SK-N-SH treated with all-trans-retinoic acid at 6 μM for 48 hours (cell line): ENCODE results near the gene TMEM54.

Experiments used
- ATAC-seq: fragments of 200-7000 bp; cut with Tn5 transposase; 3 replicates; pipeline ENCODE4 v1.9.1; 2020; ENCODE audit warnings: mild to moderate bottlenecking, moderate library complexity
- ARNTL ChIP-seq: fragments of 450-650 bp; formaldehyde crosslinking; IDR thresholded peaks from 2 replicates; pipeline ENCODE4 v1.5.0; 2020; ENCODE audit warnings: low read depth, mild to moderate bottlenecking, moderate library complexity, borderline replicate concordance
- BACH2 ChIP-seq: fragments of 250-450 bp; sonication (Bioruptor Pico); IDR thresholded peaks from 2 replicates; pipeline ENCODE4 v1.9.0; 2021; ENCODE audit warnings: mild to moderate bottlenecking, borderline replicate concordance
- CREB5 ChIP-seq: fragments of 250-450 bp; sonication (Bioruptor Pico); IDR thresholded peaks from 2 replicates; pipeline ENCODE4 v1.5.1; 2020; ENCODE audit warnings: low read depth, mild to moderate bottlenecking, moderate library complexity
- CSDC2 ChIP-seq: fragments of 250-450 bp; sonication (Bioruptor Pico); IDR thresholded peaks from 2 replicates; pipeline ENCODE4 v1.5.0; 2020; ENCODE audit warnings: mild to moderate bottlenecking, moderate library complexity
- ESRRG ChIP-seq: fragments of 250-450 bp; sonication (Bioruptor Pico); IDR thresholded peaks from 2 replicates; pipeline ENCODE4 v1.6.1; 2021; ENCODE audit warnings: mild to moderate bottlenecking
- GLIS3 ChIP-seq: fragments of 250-450 bp; sonication (Bioruptor Pico); IDR thresholded peaks from 2 replicates; pipeline ENCODE4 v1.5.0; 2020; ENCODE audit warnings: mild to moderate bottlenecking, moderate library complexity
- ISL1 ChIP-seq: fragments of 250-450 bp; sonication (Bioruptor Pico); IDR thresholded peaks from 2 replicates; pipeline ENCODE4 v2.1.2; 2022; ENCODE audit warnings: mild to moderate bottlenecking, moderate library complexity
- OSR1 ChIP-seq: fragments of 250-450 bp; sonication (Bioruptor Pico); IDR thresholded peaks from 2 replicates; pipeline ENCODE4 v1.8.0; 2022; ENCODE audit warnings: moderate library complexity, mild to moderate bottlenecking, inconsistent platforms
- PPARA ChIP-seq: fragments of 250-450 bp; sonication (Bioruptor Pico); IDR thresholded peaks from 2 replicates; pipeline ENCODE4 v1.5.0; 2020; ENCODE audit warnings: mild to moderate bottlenecking, borderline replicate concordance
- RARB ChIP-seq: fragments of 250-450 bp; sonication (Bioruptor Pico); IDR thresholded peaks from 2 replicates; pipeline ENCODE4 v1.8.0; 2021; ENCODE audit warnings: mild to moderate bottlenecking, moderate library complexity
- SNAI2 ChIP-seq: fragments of 250-450 bp; sonication (Bioruptor Pico); IDR thresholded peaks from 2 replicates; pipeline ENCODE4 v1.5.0; 2020; ENCODE audit warnings: mild to moderate bottlenecking, moderate library complexity
- TCF4 ChIP-seq: fragments of 250-450 bp; sonication (Bioruptor Pico); IDR thresholded peaks from 2 replicates; pipeline ENCODE4 v1.8.0; 2021; ENCODE audit warnings: mild to moderate bottlenecking, moderate library complexity, borderline replicate concordance
- TOX ChIP-seq: fragments of 250-450 bp; sonication (Bioruptor Pico); IDR thresholded peaks from 2 replicates; pipeline ENCODE4 v1.8.0; 2021; ENCODE audit warnings: mild to moderate bottlenecking, moderate library complexity, borderline replicate concordance
- ZC3H10 ChIP-seq: fragments of 250-450 bp; sonication (Bioruptor Pico); IDR thresholded peaks from 2 replicates; pipeline ENCODE4 v1.5.1; 2021; ENCODE audit warnings: mild to moderate bottlenecking, moderate library complexity
- ZFP3 ChIP-seq: fragments of 250-450 bp; sonication (Bioruptor Pico); IDR thresholded peaks from 2 replicates; pipeline ENCODE4 v1.5.0; 2020; ENCODE audit warnings: mild to moderate bottlenecking, moderate library complexity
- ZFP30 ChIP-seq: fragments of 450-650 bp; formaldehyde crosslinking; IDR thresholded peaks from 2 replicates; pipeline ENCODE4 v1.5.0; 2022; ENCODE audit warnings: mild to moderate bottlenecking, moderate library complexity
- ZNF565 ChIP-seq: fragments of 450-650 bp; formaldehyde crosslinking; conservative IDR thresholded peaks from 2 replicates; pipeline ENCODE4 v1.5.0; 2020; ENCODE audit warnings: low read depth, mild to moderate bottlenecking, moderate library complexity
- ZNF70 ChIP-seq: fragments of 450-650 bp; formaldehyde crosslinking; IDR thresholded peaks from 2 replicates; pipeline ENCODE4 v1.5.0; 2020; ENCODE audit warnings: mild to moderate bottlenecking, moderate library complexity
- ZNF8 ChIP-seq: fragments of 450-650 bp; formaldehyde crosslinking; IDR thresholded peaks from 2 replicates; pipeline ENCODE4 v1.5.0; 2020; ENCODE audit warnings: mild to moderate bottlenecking, moderate library complexity
- TF ChIP-seq, protein P1 (sequence below): fragments of 250-450 bp; sonication (Bioruptor Pico); IDR thresholded peaks from 2 replicates; pipeline ENCODE4 v1.5.1; 2021; ENCODE audit warnings: mild to moderate bottlenecking, moderate library complexity
- TF ChIP-seq, protein P2 (sequence below): fragments of 250-450 bp; sonication (Bioruptor Pico); IDR thresholded peaks from 2 replicates; pipeline ENCODE4 v1.8.0; 2020; ENCODE audit warnings: mild to moderate bottlenecking, moderate library complexity, borderline replicate concordance
- TF ChIP-seq, protein P3 (sequence below): fragments of 250-450 bp; sonication (Bioruptor Pico); IDR thresholded peaks from 2 replicates; pipeline ENCODE4 v1.8.0; 2021; ENCODE audit warnings: low read depth, mild to moderate bottlenecking, moderate library complexity, borderline replicate concordance

The TMEM54 gene

GRCh38 chr1:32883338-32884031 lies 17.7 kb downstream of the TMEM54 start:
- TF ChIP-seq ESRRG (no peak), ZNF70 (peak; percentile 66; the same call in 1 of the 2 replicates)
- no peak for ATAC-seq

DNA sequence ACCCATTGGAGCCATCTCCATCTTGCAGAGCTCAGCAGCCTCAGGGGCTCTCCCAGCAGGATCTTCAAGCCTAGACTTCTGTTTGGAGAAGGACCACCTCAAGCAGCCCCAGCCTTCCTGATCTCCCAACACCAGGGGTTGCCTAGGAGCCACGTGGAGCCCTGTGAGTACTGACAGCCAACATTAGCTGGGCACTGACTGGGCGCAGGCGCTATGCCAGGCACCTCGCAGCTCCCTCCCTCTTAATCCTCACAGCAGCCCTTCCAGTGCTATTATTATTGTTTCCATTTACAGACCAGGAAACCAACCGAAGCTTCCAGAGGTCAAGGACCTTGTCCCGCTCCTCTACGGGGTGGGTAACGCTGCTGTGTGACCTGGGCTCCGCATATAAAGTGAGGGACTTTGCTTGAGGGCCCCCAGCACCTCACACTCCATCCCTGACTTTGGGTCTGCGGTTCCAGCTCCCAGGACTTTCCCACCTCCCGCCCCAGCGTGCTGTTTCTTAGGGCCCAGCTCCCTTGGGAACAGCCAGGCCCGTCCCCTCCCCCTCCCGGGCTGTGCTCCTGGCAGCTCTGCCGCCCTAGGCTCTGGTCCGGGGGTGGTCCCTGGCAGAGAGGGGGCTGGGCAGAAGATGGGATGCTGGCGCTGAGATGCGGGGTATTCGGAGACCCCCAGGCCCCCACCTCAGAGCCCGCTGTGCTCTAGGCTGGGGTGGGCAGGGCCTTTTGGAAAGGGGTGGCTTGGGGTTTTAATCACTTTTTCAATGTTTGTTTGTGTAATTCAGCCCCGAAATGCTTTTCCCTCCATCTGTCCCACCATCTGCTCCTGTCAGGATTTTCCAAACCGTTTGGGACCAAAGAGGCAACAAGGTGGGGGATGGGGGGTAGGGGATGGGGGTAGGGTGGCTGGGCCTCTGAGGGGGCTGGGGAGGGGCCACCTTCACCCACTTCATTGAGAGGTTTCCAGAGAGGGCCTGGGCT lies 19.0 kb downstream of the TMEM54 start:
- no peak for ATAC-seq

GRCh38 chr1:32881291-32881690 lies 19.9 kb downstream of the TMEM54 start:
- no peak for TF ChIP-seq CSDC2
- TF ChIP-seq ZNF8 (CRISPR knock-in tag) = no peak
- no peak for TF ChIP-seq TOX (CRISPR knock-in tag)
- no peak for TF ChIP-seq ISL1 (CRISPR knock-in tag)
- TF ChIP-seq, protein P1, sequence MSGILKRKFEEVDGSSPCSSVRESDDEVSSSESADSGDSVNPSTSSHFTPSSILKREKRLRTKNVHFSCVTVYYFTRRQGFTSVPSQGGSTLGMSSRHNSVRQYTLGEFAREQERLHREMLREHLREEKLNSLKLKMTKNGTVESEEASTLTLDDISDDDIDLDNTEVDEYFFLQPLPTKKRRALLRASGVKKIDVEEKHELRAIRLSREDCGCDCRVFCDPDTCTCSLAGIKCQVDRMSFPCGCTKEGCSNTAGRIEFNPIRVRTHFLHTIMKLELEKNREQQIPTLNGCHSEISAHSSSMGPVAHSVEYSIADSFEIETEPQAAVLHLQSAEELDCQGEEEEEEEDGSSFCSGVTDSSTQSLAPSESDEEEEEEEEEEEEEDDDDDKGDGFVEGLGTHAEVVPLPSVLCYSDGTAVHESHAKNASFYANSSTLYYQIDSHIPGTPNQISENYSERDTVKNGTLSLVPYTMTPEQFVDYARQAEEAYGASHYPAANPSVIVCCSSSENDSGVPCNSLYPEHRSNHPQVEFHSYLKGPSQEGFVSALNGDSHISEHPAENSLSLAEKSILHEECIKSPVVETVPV (CRISPR knock-in tag) = no peak
- ATAC-seq = no peak

More for the DNA sequence above, 19.0 kb downstream of the TMEM54 start:
- TF ChIP-seq, protein P2, sequence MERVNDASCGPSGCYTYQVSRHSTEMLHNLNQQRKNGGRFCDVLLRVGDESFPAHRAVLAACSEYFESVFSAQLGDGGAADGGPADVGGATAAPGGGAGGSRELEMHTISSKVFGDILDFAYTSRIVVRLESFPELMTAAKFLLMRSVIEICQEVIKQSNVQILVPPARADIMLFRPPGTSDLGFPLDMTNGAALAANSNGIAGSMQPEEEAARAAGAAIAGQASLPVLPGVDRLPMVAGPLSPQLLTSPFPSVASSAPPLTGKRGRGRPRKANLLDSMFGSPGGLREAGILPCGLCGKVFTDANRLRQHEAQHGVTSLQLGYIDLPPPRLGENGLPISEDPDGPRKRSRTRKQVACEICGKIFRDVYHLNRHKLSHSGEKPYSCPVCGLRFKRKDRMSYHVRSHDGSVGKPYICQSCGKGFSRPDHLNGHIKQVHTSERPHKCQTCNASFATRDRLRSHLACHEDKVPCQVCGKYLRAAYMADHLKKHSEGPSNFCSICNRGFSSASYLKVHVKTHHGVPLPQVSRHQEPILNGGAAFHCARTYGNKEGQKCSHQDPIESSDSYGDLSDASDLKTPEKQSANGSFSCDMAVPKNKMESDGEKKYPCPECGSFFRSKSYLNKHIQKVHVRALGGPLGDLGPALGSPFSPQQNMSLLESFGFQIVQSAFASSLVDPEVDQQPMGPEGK (CRISPR knock-in tag) = no peak
- TF ChIP-seq ZFP3 (no peak), ZNF8 (CRISPR knock-in tag) (no peak), SNAI2 (CRISPR knock-in tag) (no peak), RARB (no peak), ARNTL (CRISPR knock-in tag) (no peak), GLIS3 (CRISPR knock-in tag) (no peak), CREB5 (CRISPR knock-in tag) (no peak), TCF4 (no peak), ISL1 (CRISPR knock-in tag) (no peak)
- TF ChIP-seq, protein P3, sequence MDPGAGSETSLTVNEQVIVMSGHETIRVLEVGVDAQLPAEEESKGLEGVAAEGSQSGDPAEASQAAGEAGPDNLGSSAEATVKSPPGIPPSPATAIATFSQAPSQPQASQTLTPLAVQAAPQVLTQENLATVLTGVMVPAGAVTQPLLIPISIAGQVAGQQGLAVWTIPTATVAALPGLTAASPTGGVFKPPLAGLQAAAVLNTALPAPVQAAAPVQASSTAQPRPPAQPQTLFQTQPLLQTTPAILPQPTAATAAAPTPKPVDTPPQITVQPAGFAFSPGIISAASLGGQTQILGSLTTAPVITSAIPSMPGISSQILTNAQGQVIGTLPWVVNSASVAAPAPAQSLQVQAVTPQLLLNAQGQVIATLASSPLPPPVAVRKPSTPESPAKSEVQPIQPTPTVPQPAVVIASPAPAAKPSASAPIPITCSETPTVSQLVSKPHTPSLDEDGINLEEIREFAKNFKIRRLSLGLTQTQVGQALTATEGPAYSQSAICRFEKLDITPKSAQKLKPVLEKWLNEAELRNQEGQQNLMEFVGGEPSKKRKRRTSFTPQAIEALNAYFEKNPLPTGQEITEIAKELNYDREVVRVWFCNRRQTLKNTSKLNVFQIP (CRISPR knock-in tag) = no peak

DNA sequence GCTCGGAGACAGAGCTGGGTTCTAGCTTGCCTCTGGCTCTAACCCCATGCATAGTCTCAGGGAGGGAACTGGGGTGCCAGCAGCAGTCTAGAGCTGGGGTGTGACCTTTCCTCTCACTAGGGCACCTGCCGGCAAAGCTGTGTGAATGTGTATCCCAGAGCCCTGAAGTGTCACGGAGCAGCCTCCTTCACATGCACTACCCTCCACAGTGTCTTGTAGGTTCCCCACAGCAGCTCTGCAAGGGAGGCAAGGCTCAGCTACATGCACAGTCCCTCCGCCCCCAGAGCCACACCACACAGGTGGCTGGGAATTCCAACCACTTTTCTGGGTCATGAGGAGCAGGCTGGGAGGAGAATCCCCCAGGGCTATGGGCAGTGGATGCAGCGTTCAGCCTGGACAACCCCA lies 22.6 kb downstream of the TMEM54 start:
- no peak for ATAC-seq
- TF ChIP-seq GLIS3 (CRISPR knock-in tag) (no peak), RARB (no peak), ZNF565 (CRISPR knock-in tag) (no peak), PPARA (CRISPR knock-in tag) (no peak), BACH2 (CRISPR knock-in tag) (no peak), OSR1 (CRISPR knock-in tag) (no peak), ZNF70 (no peak), CSDC2 (no peak), ZC3H10 (no peak), CREB5 (CRISPR knock-in tag) (no peak), ZFP30 (CRISPR knock-in tag) (no peak), SNAI2 (CRISPR knock-in tag) (no peak), ZNF8 (CRISPR knock-in tag) (no peak)
- TF ChIP-seq, protein P1 (CRISPR knock-in tag) = no peak
- TF ChIP-seq, protein P2 (CRISPR knock-in tag) = no peak
